Measurements from ENCODE around the gene ART5. TPM values are rescaled to one million over a fixed set of nuclear protein-coding genes. Genes with fewer than 3 reads are reported as not detected.
"Not testable (repeated sequence)": the region's sequence is repeated elsewhere in the genome, so short reads cannot be mapped to it uniquely, and the experiment has no call there.

ART5 gene
- total RNA-seq, 5 donors from 2014 or later (not counting 1 experiment from before 2014, with no cell fraction given) = not detected

DNA sequence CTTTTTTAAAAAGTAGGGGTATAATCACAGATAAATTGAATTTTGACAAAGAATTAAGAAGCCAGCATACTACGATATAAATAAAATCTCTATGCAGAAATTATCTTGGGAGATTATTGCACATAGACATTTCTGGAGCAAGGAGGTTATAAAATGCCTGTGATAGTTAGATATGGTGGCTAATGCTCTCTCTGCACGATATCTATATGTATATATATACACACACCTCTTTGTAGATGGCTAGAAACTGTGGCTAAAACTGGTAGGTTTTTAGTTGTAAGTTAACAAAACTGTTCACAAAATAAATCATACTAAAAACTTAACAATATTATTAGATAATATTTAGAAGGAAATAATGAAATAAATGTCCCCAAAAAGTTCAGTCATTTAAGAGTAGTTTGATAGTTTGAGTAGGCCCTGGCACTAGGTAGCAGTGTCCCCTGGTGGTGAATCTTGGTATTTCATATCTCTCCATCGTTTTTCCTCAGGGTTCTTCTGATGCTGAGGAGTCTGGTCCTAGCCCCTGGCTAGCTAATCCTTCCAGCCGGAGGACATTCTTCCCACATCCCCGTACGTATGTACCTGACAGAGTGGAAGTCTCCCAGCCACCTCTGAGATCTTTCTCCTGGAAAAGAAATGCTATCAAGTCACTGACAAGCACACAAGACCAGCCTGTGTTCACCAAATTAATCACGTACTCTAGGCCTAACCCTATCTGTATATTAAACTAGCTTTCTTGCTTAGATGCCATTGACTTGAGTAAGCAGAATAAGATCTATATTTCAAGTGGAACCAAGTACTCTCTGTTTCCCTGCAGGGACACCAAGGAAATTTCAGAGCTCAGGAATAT lies 32.2 kb downstream of the ART5 start:
- Mint-ChIP-seq H3K4me3 (no peak overlapping the region), H3K27ac (no peak overlapping the region), H3K9me3 (peaks cover 0 to 7% (median 0%) of the 10 kb centered on the region in 3 donors), H3K4me1 (peaks cover 9 to 10% (median 10%) of the 10 kb centered on the region in 3 donors), H3K27me3 (no peaks in the 10 kb centered on the region), H3K36me3 (no peaks in the 10 kb centered on the region)
- H3K4me3 ChIP-seq (ENCODE audit: control insufficient read depth in 1 of 2, extremely low read depth in 1 of 2, low read length in 1 of 2) = no peak overlapping the region
- POLR2A ChIA-PET = no interaction called here
- DNase-seq = peak in 9 of 35 experiments; percentile 1 to 65 (median 9)
- ATAC-seq (replicated peaks in 1 of 4) = peak in 1 of 4 experiments; percentile 56
- H3K4me1 ChIP-seq (ENCODE audit: control insufficient read depth in 1 of 2, extremely low read depth in 1 of 2, insufficient read depth in 2 of 2, low read length in 2 of 2) = peaks cover 0 to 5% of the 10 kb centered on the region in 2 experiments
- no peaks in the 10 kb centered on the region for H3K36me3 ChIP-seq (ENCODE audit: control insufficient read depth in 2 of 2, extremely low read depth in 1 of 2, insufficient read depth in 1 of 2, low read length in 1 of 2)
- CTCF ChIA-PET = interaction anchor here (0.6 to 0.8 kb wide), 2 partner anchors 8 to 146 kb away, joined by 3 read pairs; no protein-coding TSS in a partner anchor
- H3K27ac ChIP-seq (ENCODE audit: low read length) = no peak overlapping the region
- no peaks in the 10 kb centered on the region for H3K27me3 ChIP-seq (replicated peaks in 1 of 2; ENCODE audit: control insufficient read depth in 2 of 2, extremely low read depth in 1 of 2, insufficient read depth in 2 of 2, low read length in 1 of 2)
- WGBS (ENCODE audit: insufficient coverage) = 49% methylated on average over 3 of the region's 7 CpGs
- H3K9me3 ChIP-seq = no peaks in the 10 kb centered on the region

GRCh38 chr11:3605771-3606203 lies 36.0 kb downstream of the ART5 start:
- Mint-ChIP-seq H3K4me1 (no peaks in the 10 kb centered on the region), H3K4me3 (no peak overlapping the region), H3K9me3 (no peaks in the 10 kb centered on the region), H3K27me3 (no peaks in the 10 kb centered on the region), H3K27ac (no peak overlapping the region), H3K36me3 (no peaks in the 10 kb centered on the region)
- 79% methylated on average over 2 of the region's 5 CpGs for WGBS (ENCODE audit: insufficient coverage)
- Histone ChIP-seq H3K4me1 (ENCODE audit: control insufficient read depth in 1 of 2, extremely low read depth in 1 of 2, insufficient read depth in 2 of 2, low read length in 2 of 2) (no peaks in the 10 kb centered on the region), H3K4me3 (ENCODE audit: control insufficient read depth in 1 of 2, extremely low read depth in 1 of 2, low read length in 1 of 2) (no peak overlapping the region), H3K36me3 (ENCODE audit: control insufficient read depth in 2 of 2, extremely low read depth in 1 of 2, insufficient read depth in 1 of 2, low read length in 1 of 2) (no peaks in the 10 kb centered on the region), H3K9me3 (no peaks in the 10 kb centered on the region), H3K27ac (ENCODE audit: low read length) (no peak overlapping the region), H3K27me3 (replicated peaks in 1 of 2; ENCODE audit: control insufficient read depth in 2 of 2, extremely low read depth in 1 of 2, insufficient read depth in 2 of 2, low read length in 1 of 2) (no peaks in the 10 kb centered on the region)
- ATAC-seq (replicated peaks in 1 of 4) = no peak
- ChIA-PET CTCF (no interaction called here), POLR2A (no interaction called here)
- DNase-seq = no peak

- ChIA-PET POLR2A (no interaction called here), CTCF (no interaction called here)
- H3K9me3 Mint-ChIP-seq = no peaks in the 10 kb centered on the region
- H3K4me3 Mint-ChIP-seq = no peak overlapping the region
- Histone ChIP-seq H3K36me3 (ENCODE audit: control insufficient read depth in 2 of 2, extremely low read depth in 1 of 2, insufficient read depth in 1 of 2, low read length in 1 of 2) (no peaks in the 10 kb centered on the region), H3K27ac (ENCODE audit: low read length) (no peak overlapping the region), H3K27me3 (replicated peaks in 1 of 2; ENCODE audit: control insufficient read depth in 2 of 2, extremely low read depth in 1 of 2, insufficient read depth in 2 of 2, low read length in 1 of 2) (no peaks in the 10 kb centered on the region), H3K4me3 (ENCODE audit: control insufficient read depth in 1 of 2, extremely low read depth in 1 of 2, low read length in 1 of 2) (no peak overlapping the region), H3K4me1 (ENCODE audit: control insufficient read depth in 1 of 2, extremely low read depth in 1 of 2, insufficient read depth in 2 of 2, low read length in 2 of 2) (no peaks in the 10 kb centered on the region), H3K9me3 (no peaks in the 10 kb centered on the region)
- no peak overlapping the region for H3K27ac Mint-ChIP-seq
- ATAC-seq (replicated peaks in 1 of 4) = no peak
- DNase-seq = no peak
- H3K27me3 Mint-ChIP-seq = no peaks in the 10 kb centered on the region
- H3K36me3 Mint-ChIP-seq = no peaks in the 10 kb centered on the region
- H3K4me1 Mint-ChIP-seq = no peaks in the 10 kb centered on the region
- 82% methylated on average over 2 of the region's 3 CpGs for WGBS (ENCODE audit: insufficient coverage)
Observed at GRCh38 chr11:3605283-3605662, 36.5 kb downstream of the ART5 start.

DNA sequence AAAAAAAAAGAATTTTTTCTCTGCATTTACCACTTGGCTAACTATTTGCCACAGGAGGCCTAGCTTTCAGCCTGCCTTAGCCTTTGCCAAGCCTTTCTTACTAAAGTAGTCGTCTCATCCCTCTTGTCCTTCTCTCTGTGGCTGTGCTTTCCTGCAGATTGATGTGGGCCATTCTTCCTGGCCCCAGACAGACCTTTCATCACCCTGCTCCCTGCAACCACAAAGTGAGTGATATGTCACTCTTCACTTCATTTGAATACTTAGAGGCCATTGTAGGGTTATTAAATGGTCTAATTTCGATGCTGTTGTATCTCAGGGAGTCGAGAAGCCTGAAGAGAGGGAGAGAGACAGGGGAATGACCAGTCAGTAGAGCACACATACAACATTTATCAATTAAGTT lies 37.6 kb downstream of the ART5 start:
- no peak overlapping the region for H3K4me3 Mint-ChIP-seq
- 36% methylated on average over 1 of the region's 3 CpGs for WGBS (ENCODE audit: insufficient coverage)
- H3K27me3 Mint-ChIP-seq = peaks cover 0 to 3% of the 10 kb centered on the region in 2 donors
- H3K27ac Mint-ChIP-seq = no peak overlapping the region
- ChIA-PET POLR2A (no interaction called here), CTCF (interaction anchor here in 1 of 2 donors (0.7 kb wide), 1 partner anchor 126 kb away, joined by 3 read pairs; no protein-coding TSS in a partner anchor)
- Histone ChIP-seq H3K36me3 (ENCODE audit: control insufficient read depth in 2 of 2, extremely low read depth in 1 of 2, insufficient read depth in 1 of 2, low read length in 1 of 2) (no peaks in the 10 kb centered on the region), H3K9me3 (no peaks in the 10 kb centered on the region), H3K4me3 (ENCODE audit: control insufficient read depth in 1 of 2, extremely low read depth in 1 of 2, low read length in 1 of 2) (no peak overlapping the region), H3K27ac (ENCODE audit: low read length) (no peak overlapping the region), H3K4me1 (ENCODE audit: control insufficient read depth in 1 of 2, extremely low read depth in 1 of 2, insufficient read depth in 2 of 2, low read length in 2 of 2) (no peaks in the 10 kb centered on the region), H3K27me3 (replicated peaks in 1 of 2; ENCODE audit: control insufficient read depth in 2 of 2, extremely low read depth in 1 of 2, insufficient read depth in 2 of 2, low read length in 1 of 2) (no peaks in the 10 kb centered on the region)
- H3K4me1 Mint-ChIP-seq = no peaks in the 10 kb centered on the region
- no peak for ATAC-seq (replicated peaks in 1 of 4)
- no peaks in the 10 kb centered on the region for H3K36me3 Mint-ChIP-seq
- no peak for DNase-seq
- H3K9me3 Mint-ChIP-seq = no peaks in the 10 kb centered on the region

DNA sequence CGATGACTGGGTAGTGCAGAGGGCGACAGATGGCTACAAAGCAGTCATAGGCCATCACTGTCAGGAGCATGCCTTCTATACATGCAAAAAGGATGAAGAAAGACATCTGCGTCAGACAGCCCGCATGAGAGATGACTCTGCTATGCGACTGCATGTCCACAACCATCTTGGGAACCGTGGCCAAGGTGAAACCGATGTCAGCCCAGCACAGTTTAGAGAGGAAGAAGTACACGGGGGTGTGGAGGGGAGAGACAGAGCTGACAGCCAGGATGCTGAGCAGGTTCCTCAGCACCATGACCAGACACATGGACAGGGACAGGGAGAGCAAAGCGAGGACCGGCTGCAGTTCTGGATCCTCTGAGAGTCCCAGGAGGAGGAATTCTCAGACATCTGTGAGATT lies 41.6 kb downstream of the ART5 start:
- H3K36me3 Mint-ChIP-seq; H3K27ac Mint-ChIP-seq; H3K4me1 ChIP-seq (ENCODE audit: control insufficient read depth in 1 of 2, extremely low read depth in 1 of 2, insufficient read depth in 2 of 2, low read length in 2 of 2); CTCF ChIA-PET; H3K27me3 ChIP-seq (replicated peaks in 1 of 2; ENCODE audit: control insufficient read depth in 2 of 2, extremely low read depth in 1 of 2, insufficient read depth in 2 of 2, low read length in 1 of 2); H3K4me3 Mint-ChIP-seq; DNase-seq; H3K4me3 ChIP-seq (ENCODE audit: control insufficient read depth in 1 of 2, extremely low read depth in 1 of 2, low read length in 1 of 2); H3K9me3 Mint-ChIP-seq; ATAC-seq (replicated peaks in 1 of 4); H3K4me1 Mint-ChIP-seq; H3K36me3 ChIP-seq (ENCODE audit: control insufficient read depth in 2 of 2, extremely low read depth in 1 of 2, insufficient read depth in 1 of 2, low read length in 1 of 2); H3K27ac ChIP-seq (ENCODE audit: low read length); H3K9me3 ChIP-seq; POLR2A ChIA-PET: not testable (repeated sequence)
- whole genome bisulfite sequencing (ENCODE audit: insufficient coverage) = 77% methylated on average over 3 of the region's 10 CpGs
- peaks cover 2 to 10% of the 10 kb centered on the region in 2 donors for H3K27me3 Mint-ChIP-seq

- H3K9me3 ChIP-seq; H3K36me3 ChIP-seq (ENCODE audit: control insufficient read depth in 2 of 2, extremely low read depth in 1 of 2, insufficient read depth in 1 of 2, low read length in 1 of 2); H3K36me3 Mint-ChIP-seq; H3K27me3 ChIP-seq (replicated peaks in 1 of 2; ENCODE audit: control insufficient read depth in 2 of 2, extremely low read depth in 1 of 2, insufficient read depth in 2 of 2, low read length in 1 of 2); H3K4me3 ChIP-seq (ENCODE audit: control insufficient read depth in 1 of 2, extremely low read depth in 1 of 2, low read length in 1 of 2); H3K4me1 ChIP-seq (ENCODE audit: control insufficient read depth in 1 of 2, extremely low read depth in 1 of 2, insufficient read depth in 2 of 2, low read length in 2 of 2); H3K27ac ChIP-seq (ENCODE audit: low read length); H3K4me1 Mint-ChIP-seq; DNase-seq; POLR2A ChIA-PET; ATAC-seq (replicated peaks in 1 of 4); CTCF ChIA-PET; H3K9me3 Mint-ChIP-seq; H3K4me3 Mint-ChIP-seq; H3K27ac Mint-ChIP-seq: not testable (repeated sequence)
- WGBS (ENCODE audit: insufficient coverage) = 94% methylated on average over 11 of the region's 15 CpGs
- H3K27me3 Mint-ChIP-seq = peaks cover 2 to 10% of the 10 kb centered on the region in 2 donors
Observed at GRCh38 chr11:3597743-3598142, 44.0 kb downstream of the ART5 start.

Data from T-cell (primary cell).